SU-DHL-6 (cell line): ENCODE data around the gene TRAPPC6A.

Experiments used
- EZH2phosphoT487 ChIP-seq: fragments of 200-600 bp; sonication (generic), shearing (Covaris generic); conservative IDR thresholded peaks from 2 replicates; pipeline ENCODE4 v1.6.1; 2018; ENCODE audit warnings: mild to moderate bottlenecking, antibody characterized with exemption, low read length, moderate library complexity, mixed read lengths
- TF ChIP-seq, protein P1 (sequence below): fragments of 200-600 bp; sonication (generic); IDR thresholded peaks from one replicate; pipeline ENCODE4 v1.5.1; 2017; ENCODE audit warnings: antibody characterized with exemption, mild to moderate bottlenecking, low read length, moderate library complexity; ENCODE audit not compliant: insufficient read depth, poor library complexity, severe bottlenecking

- TF ChIP-seq, protein P1, sequence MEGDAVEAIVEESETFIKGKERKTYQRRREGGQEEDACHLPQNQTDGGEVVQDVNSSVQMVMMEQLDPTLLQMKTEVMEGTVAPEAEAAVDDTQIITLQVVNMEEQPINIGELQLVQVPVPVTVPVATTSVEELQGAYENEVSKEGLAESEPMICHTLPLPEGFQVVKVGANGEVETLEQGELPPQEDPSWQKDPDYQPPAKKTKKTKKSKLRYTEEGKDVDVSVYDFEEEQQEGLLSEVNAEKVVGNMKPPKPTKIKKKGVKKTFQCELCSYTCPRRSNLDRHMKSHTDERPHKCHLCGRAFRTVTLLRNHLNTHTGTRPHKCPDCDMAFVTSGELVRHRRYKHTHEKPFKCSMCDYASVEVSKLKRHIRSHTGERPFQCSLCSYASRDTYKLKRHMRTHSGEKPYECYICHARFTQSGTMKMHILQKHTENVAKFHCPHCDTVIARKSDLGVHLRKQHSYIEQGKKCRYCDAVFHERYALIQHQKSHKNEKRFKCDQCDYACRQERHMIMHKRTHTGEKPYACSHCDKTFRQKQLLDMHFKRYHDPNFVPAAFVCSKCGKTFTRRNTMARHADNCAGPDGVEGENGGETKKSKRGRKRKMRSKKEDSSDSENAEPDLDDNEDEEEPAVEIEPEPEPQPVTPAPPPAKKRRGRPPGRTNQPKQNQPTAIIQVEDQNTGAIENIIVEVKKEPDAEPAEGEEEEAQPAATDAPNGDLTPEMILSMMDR: no peak
- no peak for TF ChIP-seq EZH2phosphoT487
These were observed 40.4 kb upstream of the TRAPPC6A start for GRCh38 chr19:45218426-45218825.
